IPS-15b (cell line): ENCODE measurements around the gene HS6ST3.

Experiments used
- H3K27me3 ChIP-seq: one replicate; pipeline ENCODE4 v1.6.1; 2013; ENCODE audit warnings: low read length; ENCODE audit not compliant: control insufficient read depth, insufficient read depth
- H3K36me3 ChIP-seq: one replicate; pipeline ENCODE4 v1.6.1; 2013; ENCODE audit warnings: low read length; ENCODE audit not compliant: control insufficient read depth, insufficient read depth
- H3K4me1 ChIP-seq: one replicate; pipeline ENCODE4 v1.6.1; 2013; ENCODE audit warnings: mild to moderate bottlenecking, low read length; ENCODE audit not compliant: control insufficient read depth, insufficient read depth
- H3K4me3 ChIP-seq: one replicate; pipeline ENCODE4 v1.5.1; 2013; ENCODE audit warnings: low read depth, low read length
- H3K9ac ChIP-seq: one replicate; pipeline ENCODE4 v1.6.1; 2013; ENCODE audit warnings: low read depth, mild to moderate bottlenecking, low read length
- H3K9me3 ChIP-seq: one replicate; pipeline ENCODE4 v1.6.1; 2013; ENCODE audit warnings: mild to moderate bottlenecking, low read length; ENCODE audit not compliant: control insufficient read depth, insufficient read depth

The HS6ST3 gene

GRCh38 chr13:96473526-96474180, 383.7 kb downstream of the HS6ST3 start:
- H3K9me3 ChIP-seq = no peaks in the 10 kb centered on the region
- no peaks in the 10 kb centered on the region for H3K27me3 ChIP-seq
- H3K9ac ChIP-seq = no peak overlapping the region
- H3K4me3 ChIP-seq = no peak overlapping the region
- H3K4me1 ChIP-seq = peaks cover 4% of the 10 kb centered on the region
- H3K36me3 ChIP-seq = no peaks in the 10 kb centered on the region

- Histone ChIP-seq H3K4me1 (peaks cover 3% of the 10 kb centered on the region), H3K27me3 (no peaks in the 10 kb centered on the region), H3K36me3 (no peaks in the 10 kb centered on the region), H3K9me3 (no peaks in the 10 kb centered on the region), H3K9ac (no peak overlapping the region), H3K4me3 (no peak overlapping the region)
Measured at GRCh38 chr13:96474181-96474557, 384.3 kb downstream of the HS6ST3 start.

GRCh38 chr13:96475103-96475502, 385.2 kb downstream of the HS6ST3 start:
- Histone ChIP-seq H3K36me3 (no peaks in the 10 kb centered on the region), H3K9me3 (no peaks in the 10 kb centered on the region), H3K27me3 (no peaks in the 10 kb centered on the region), H3K4me1 (no peaks in the 10 kb centered on the region), H3K9ac (no peak overlapping the region), H3K4me3 (no peak overlapping the region)

GRCh38 chr13:96481482-96481881, 391.6 kb downstream of the HS6ST3 start:
- Histone ChIP-seq H3K9me3 (no peaks in the 10 kb centered on the region), H3K36me3 (no peaks in the 10 kb centered on the region), H3K4me3 (no peak overlapping the region), H3K9ac (no peak overlapping the region), H3K4me1 (peaks cover 4% of the 10 kb centered on the region), H3K27me3 (no peaks in the 10 kb centered on the region)

GRCh38 chr13:96490496-96490989, 400.6 kb downstream of the HS6ST3 start:
- Histone ChIP-seq H3K9ac (no peak overlapping the region), H3K36me3 (no peaks in the 10 kb centered on the region), H3K9me3 (no peaks in the 10 kb centered on the region), H3K4me3 (no peak overlapping the region), H3K27me3 (no peaks in the 10 kb centered on the region), H3K4me1 (no peaks in the 10 kb centered on the region)

- Histone ChIP-seq H3K27me3 (no peaks in the 10 kb centered on the region), H3K4me3 (no peak overlapping the region), H3K9ac (no peak overlapping the region), H3K4me1 (no peaks in the 10 kb centered on the region), H3K9me3 (no peaks in the 10 kb centered on the region), H3K36me3 (no peaks in the 10 kb centered on the region)
Measured at GRCh38 chr13:96491103-96491502, 401.2 kb downstream of the HS6ST3 start.

- Histone ChIP-seq H3K36me3 (no peaks in the 10 kb centered on the region), H3K27me3 (no peaks in the 10 kb centered on the region), H3K4me3 (no peak overlapping the region)
Measured at GRCh38 chr13:96492766-96493165, 402.9 kb downstream of the HS6ST3 start.

GRCh38 chr13:96499656-96500055, 409.7 kb downstream of the HS6ST3 start:
- Histone ChIP-seq H3K9me3 (no peaks in the 10 kb centered on the region), H3K36me3 (no peaks in the 10 kb centered on the region), H3K9ac (no peak overlapping the region), H3K4me1 (peaks cover 2% of the 10 kb centered on the region), H3K4me3 (no peak overlapping the region), H3K27me3 (no peaks in the 10 kb centered on the region)

More at GRCh38 chr13:96492766-96493165, 402.9 kb downstream of the HS6ST3 start:
- Histone ChIP-seq H3K9ac (no peak overlapping the region), H3K9me3 (no peaks in the 10 kb centered on the region), H3K4me1 (no peaks in the 10 kb centered on the region)

GRCh38 chr13:96500953-96501352, 411.0 kb downstream of the HS6ST3 start:
- H3K9me3 ChIP-seq = no peaks in the 10 kb centered on the region
- peaks cover 2% of the 10 kb centered on the region for H3K4me1 ChIP-seq
- no peaks in the 10 kb centered on the region for H3K27me3 ChIP-seq
- no peak overlapping the region for H3K4me3 ChIP-seq
- H3K9ac ChIP-seq = no peak overlapping the region
- H3K36me3 ChIP-seq = no peaks in the 10 kb centered on the region

- H3K4me1 ChIP-seq = peaks cover 2% of the 10 kb centered on the region
- no peak overlapping the region for H3K9ac ChIP-seq
- no peaks in the 10 kb centered on the region for H3K9me3 ChIP-seq
- H3K36me3 ChIP-seq = no peaks in the 10 kb centered on the region
- no peak overlapping the region for H3K4me3 ChIP-seq
- no peaks in the 10 kb centered on the region for H3K27me3 ChIP-seq
Measured at GRCh38 chr13:96503481-96503880, 413.6 kb downstream of the HS6ST3 start.

GRCh38 chr13:96511587-96511986, 421.7 kb downstream of the HS6ST3 start:
- H3K9ac ChIP-seq = no peak overlapping the region
- no peaks in the 10 kb centered on the region for H3K4me1 ChIP-seq
- H3K4me3 ChIP-seq = no peak overlapping the region
- no peaks in the 10 kb centered on the region for H3K36me3 ChIP-seq
- no peaks in the 10 kb centered on the region for H3K9me3 ChIP-seq
- H3K27me3 ChIP-seq = no peaks in the 10 kb centered on the region

GRCh38 chr13:96519380-96519779, 429.5 kb downstream of the HS6ST3 start:
- no peak overlapping the region for H3K9ac ChIP-seq
- H3K4me1 ChIP-seq = no peaks in the 10 kb centered on the region
- H3K27me3 ChIP-seq = no peaks in the 10 kb centered on the region
- H3K36me3 ChIP-seq = no peaks in the 10 kb centered on the region
- H3K9me3 ChIP-seq = no peaks in the 10 kb centered on the region
- H3K4me3 ChIP-seq = no peak overlapping the region
